ENCODE data around the gene KIAA0232.

Gene KIAA0232

GRCh38 chr4:6840062-6840976 lies 57.8 kb downstream of the KIAA0232 start:
- TF ChIP-seq CTCF (IDR thresholded peaks at IDR 0.05), result no peak
- DNase-seq (ENCODE audit: low spot score), result no peak
- peak overlapping the region in 1 of 2 donors; percentile 21 for H3K27ac ChIP-seq
- H3K4me3 ChIP-seq, result no peak overlapping the region

- Histone ChIP-seq H3K4me3 (no peak overlapping the region), H3K27ac (no peak overlapping the region)
- no peak for DNase-seq (ENCODE audit: low spot score)
- no peak for TF ChIP-seq CTCF (IDR thresholded peaks at IDR 0.05)
Measured at GRCh38 chr4:6845027-6845426, 62.5 kb downstream of the KIAA0232 start.

- no peak for DNase-seq (ENCODE audit: low spot score)
- Histone ChIP-seq H3K27ac (no peak overlapping the region), H3K4me3 (no peak overlapping the region)
- TF ChIP-seq CTCF (IDR thresholded peaks at IDR 0.05), result no peak
Measured at GRCh38 chr4:6845574-6845973, 63.0 kb downstream of the KIAA0232 start.

GRCh38 chr4:6847178-6847577 lies 64.7 kb downstream of the KIAA0232 start:
- no peak overlapping the region for H3K4me3 ChIP-seq
- H3K27ac ChIP-seq, result no peak overlapping the region
- no peak for DNase-seq (ENCODE audit: low spot score)
- no peak for TF ChIP-seq CTCF (IDR thresholded peaks at IDR 0.05)

GRCh38 chr4:6848717-6849305 lies 66.3 kb downstream of the KIAA0232 start:
- TF ChIP-seq CTCF (IDR thresholded peaks at IDR 0.05), result no peak
- H3K27ac ChIP-seq, result no peak overlapping the region
- no peak for DNase-seq (ENCODE audit: low spot score)
- H3K4me3 ChIP-seq, result no peak overlapping the region

GRCh38 chr4:6849691-6850090 lies 67.2 kb downstream of the KIAA0232 start:
- TF ChIP-seq CTCF (IDR thresholded peaks at IDR 0.05), result no peak
- DNase-seq (ENCODE audit: low spot score), result no peak
- H3K27ac ChIP-seq, result no peak overlapping the region
- H3K4me3 ChIP-seq, result no peak overlapping the region

- H3K4me3 ChIP-seq, result no peak overlapping the region
- no peak for DNase-seq (ENCODE audit: low spot score)
- H3K27ac ChIP-seq, result no peak overlapping the region
- TF ChIP-seq CTCF (IDR thresholded peaks at IDR 0.05), result no peak
Measured at GRCh38 chr4:6851431-6851830, 68.9 kb downstream of the KIAA0232 start.
